ENCODE measurements around the gene FES.

DNA sequence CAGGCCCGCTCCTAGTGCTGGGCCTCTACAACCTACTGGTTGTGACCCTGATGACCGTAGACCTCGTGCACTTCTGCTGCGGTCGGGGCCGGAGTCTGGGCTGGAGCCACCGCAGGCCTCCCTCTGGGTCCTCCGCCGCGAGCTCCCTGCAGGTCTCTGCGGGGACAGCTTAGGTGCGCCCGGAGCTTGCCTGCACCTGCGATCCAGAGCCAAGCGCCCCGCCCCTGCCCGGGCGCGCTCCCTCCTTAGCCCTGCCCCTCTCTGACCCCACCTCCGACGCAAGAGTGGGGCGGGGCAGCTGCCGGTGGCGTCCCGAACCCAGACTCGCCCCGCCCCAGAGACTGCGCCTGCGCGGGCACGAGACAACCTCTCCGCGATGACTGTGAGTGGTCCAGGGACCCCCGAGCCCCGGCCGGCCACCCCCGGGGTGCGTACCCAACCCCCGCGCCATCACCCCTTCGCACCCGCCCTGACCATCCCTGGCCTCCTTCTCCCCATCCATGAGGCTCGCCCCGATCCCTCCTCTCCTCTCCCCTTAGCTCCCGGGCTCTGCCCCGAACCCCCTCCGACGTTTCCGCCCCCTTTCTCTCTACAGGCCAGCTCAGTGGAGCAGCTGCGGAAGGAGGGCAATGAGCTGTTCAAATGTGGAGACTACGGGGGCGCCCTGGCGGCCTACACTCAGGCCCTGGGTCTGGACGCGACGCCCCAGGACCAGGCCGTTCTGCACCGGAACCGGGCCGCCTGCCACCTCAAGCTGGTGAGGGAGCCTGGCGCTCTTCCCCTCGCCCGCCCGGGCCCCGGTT lies 50.8 kb downstream of the FES start, which contains the start of gene UNC45A:
- TF ChIP-seq EZH2 (IDR thresholded peaks at IDR 0.05; ENCODE audit: borderline replicate concordance, insufficient read depth, low read length, poor library complexity, severe bottlenecking) (no peak), SMC3 (conservative IDR thresholded peaks at IDR 0.05; ENCODE audit: poor library complexity) (no peak)
- TF ChIP-seq, protein P1, sequence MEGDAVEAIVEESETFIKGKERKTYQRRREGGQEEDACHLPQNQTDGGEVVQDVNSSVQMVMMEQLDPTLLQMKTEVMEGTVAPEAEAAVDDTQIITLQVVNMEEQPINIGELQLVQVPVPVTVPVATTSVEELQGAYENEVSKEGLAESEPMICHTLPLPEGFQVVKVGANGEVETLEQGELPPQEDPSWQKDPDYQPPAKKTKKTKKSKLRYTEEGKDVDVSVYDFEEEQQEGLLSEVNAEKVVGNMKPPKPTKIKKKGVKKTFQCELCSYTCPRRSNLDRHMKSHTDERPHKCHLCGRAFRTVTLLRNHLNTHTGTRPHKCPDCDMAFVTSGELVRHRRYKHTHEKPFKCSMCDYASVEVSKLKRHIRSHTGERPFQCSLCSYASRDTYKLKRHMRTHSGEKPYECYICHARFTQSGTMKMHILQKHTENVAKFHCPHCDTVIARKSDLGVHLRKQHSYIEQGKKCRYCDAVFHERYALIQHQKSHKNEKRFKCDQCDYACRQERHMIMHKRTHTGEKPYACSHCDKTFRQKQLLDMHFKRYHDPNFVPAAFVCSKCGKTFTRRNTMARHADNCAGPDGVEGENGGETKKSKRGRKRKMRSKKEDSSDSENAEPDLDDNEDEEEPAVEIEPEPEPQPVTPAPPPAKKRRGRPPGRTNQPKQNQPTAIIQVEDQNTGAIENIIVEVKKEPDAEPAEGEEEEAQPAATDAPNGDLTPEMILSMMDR (IDR thresholded peaks at IDR 0.05; ENCODE audit: poor library complexity, severe bottlenecking), result no peak
